Measurements from ENCODE around the gene CENPQ.
A peak's percentile ranks its signal among the peaks of the same experiment; 100 is the strongest.
"Not testable (repeated sequence)": the region's sequence is repeated elsewhere in the genome, so short reads cannot be mapped to it uniquely, and the experiment has no call there.

The CENPQ gene

DNA sequence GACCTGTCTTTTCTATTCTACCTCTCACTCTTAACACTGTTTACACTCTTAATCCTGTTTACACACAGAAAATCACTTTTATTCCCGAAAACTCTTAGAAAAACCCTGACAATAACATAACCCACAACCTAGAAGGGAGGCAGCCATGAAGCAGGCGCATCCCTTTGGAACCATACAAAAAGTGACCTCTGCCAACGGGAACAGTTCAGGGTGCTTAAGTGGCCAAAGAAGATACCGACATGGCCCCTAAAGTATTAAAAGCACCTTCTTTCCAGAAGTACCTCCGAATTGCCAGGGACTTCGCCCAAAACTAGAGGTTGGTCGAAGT, 607 bp upstream of the CENPQ start:
- Histone ChIP-seq H3K9me3 (ENCODE audit: control insufficient read depth, low read length) (no peaks in the 10 kb centered on the region), H3K27ac (ENCODE audit: low read depth, low read length, severe bottlenecking) (peak overlapping the region; percentile 68), H3K4me3 (ENCODE audit: extremely low read depth, insufficient read depth, low read length, poor library complexity, severe bottlenecking) (peak overlapping the region; percentile 70), H3K36me3 (ENCODE audit: control insufficient read depth, insufficient read depth, low read length) (peaks cover 4% of the 10 kb centered on the region), H3K4me1 (ENCODE audit: control insufficient read depth, insufficient read depth, low read length, poor library complexity, severe bottlenecking) (peaks cover 3% of the 10 kb centered on the region)
- WGBS, 2 experiments (ENCODE audit: insufficient coverage in 2 of 2): 7 to 14% methylated on average over 5 to 7 of the region's 7 CpGs

DNA sequence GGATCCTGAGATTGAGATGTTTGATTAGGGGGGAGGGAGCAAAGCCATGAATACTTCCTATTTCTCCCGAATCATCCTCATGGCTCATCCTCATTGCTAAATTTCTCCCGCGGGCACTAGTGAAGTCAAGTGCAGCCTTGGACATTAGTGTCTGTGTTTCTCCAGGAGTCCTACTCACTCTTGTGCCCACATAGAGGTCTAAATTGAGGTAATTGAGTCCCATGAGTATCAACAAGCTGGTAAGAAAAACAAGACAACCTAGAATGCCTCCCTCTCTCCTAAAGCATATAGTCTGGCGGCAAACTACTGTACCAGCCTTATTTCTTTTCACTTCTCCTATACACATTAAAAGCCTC, 420 bp downstream of the CENPQ start:
- WGBS, 2 experiments (ENCODE audit: insufficient coverage in 2 of 2): 0% methylated on average over 1 of the region's 4 CpGs
- no peaks in the 10 kb centered on the region for H3K9me3 ChIP-seq (ENCODE audit: control insufficient read depth, low read length)
- H3K27ac ChIP-seq (ENCODE audit: low read depth, low read length, severe bottlenecking): peak overlapping the region; percentile 71
- H3K36me3 ChIP-seq (ENCODE audit: control insufficient read depth, insufficient read depth, low read length): peaks cover 4% of the 10 kb centered on the region
- peaks cover 3% of the 10 kb centered on the region for H3K4me1 ChIP-seq (ENCODE audit: control insufficient read depth, insufficient read depth, low read length, poor library complexity, severe bottlenecking)
- H3K4me3 ChIP-seq (ENCODE audit: extremely low read depth, insufficient read depth, low read length, poor library complexity, severe bottlenecking): peak overlapping the region; percentile 70

DNA sequence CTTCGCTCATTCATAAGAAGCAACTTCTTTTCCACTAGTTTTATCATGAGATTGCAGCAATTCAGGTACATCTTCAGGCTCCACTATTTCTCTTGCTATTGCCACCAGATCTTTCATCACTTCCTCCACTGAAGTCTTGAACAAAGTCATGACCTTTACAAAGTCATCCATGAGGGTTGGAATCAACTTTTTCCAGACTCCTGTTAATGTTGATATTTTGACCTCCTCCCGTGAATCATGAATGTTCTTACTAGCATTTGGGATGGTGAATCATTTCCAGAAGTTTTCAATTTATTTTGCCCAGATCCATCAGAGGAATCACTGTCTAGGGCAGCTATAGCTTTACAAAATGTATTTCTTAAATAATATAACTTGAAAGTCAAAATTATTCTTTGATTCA, 1.5 kb downstream of the CENPQ start:
- Histone ChIP-seq H3K27ac (ENCODE audit: low read depth, low read length, severe bottlenecking) (no peak overlapping the region), H3K9me3 (ENCODE audit: control insufficient read depth, low read length) (no peaks in the 10 kb centered on the region), H3K4me3 (ENCODE audit: extremely low read depth, insufficient read depth, low read length, poor library complexity, severe bottlenecking) (no peak overlapping the region), H3K4me1 (ENCODE audit: control insufficient read depth, insufficient read depth, low read length, poor library complexity, severe bottlenecking) (peaks cover 3% of the 10 kb centered on the region), H3K36me3 (ENCODE audit: control insufficient read depth, insufficient read depth, low read length) (no peaks in the 10 kb centered on the region)
- 100% methylated on average over 1 to 2 of the region's 2 CpGs for WGBS, 2 experiments (ENCODE audit: insufficient coverage in 2 of 2)

DNA sequence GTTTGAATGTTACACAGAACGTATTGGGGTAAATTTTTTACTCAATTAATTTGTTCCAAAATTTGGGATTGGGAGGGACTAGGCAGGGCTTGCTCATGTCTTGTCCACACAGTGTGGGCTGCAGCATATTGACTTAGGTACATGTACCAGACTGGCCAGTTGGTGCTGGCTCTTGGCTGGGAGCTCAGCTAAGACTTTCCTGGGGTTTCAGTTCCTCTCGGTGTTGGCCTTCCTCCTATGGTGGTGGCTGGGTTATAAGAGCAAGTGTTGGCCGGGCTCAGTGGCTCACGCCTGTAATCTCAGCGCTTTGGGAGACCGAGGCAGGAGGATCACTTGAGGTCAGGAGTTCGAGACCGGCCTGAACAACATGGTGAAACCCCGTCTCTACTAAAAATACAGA, 4.9 kb downstream of the CENPQ start:
- peaks cover 3% of the 10 kb centered on the region for H3K4me1 ChIP-seq (ENCODE audit: control insufficient read depth, insufficient read depth, low read length, poor library complexity, severe bottlenecking)
- peaks cover 10% of the 10 kb centered on the region for H3K36me3 ChIP-seq (ENCODE audit: control insufficient read depth, insufficient read depth, low read length)
- H3K9me3 ChIP-seq (ENCODE audit: control insufficient read depth, low read length): no peaks in the 10 kb centered on the region
- no peak overlapping the region for H3K4me3 ChIP-seq (ENCODE audit: extremely low read depth, insufficient read depth, low read length, poor library complexity, severe bottlenecking)
- H3K27ac ChIP-seq (ENCODE audit: low read depth, low read length, severe bottlenecking): no peak overlapping the region
- WGBS, 2 experiments (ENCODE audit: insufficient coverage in 2 of 2): 96 to 98% methylated on average over 5 to 8 of the region's 9 CpGs

DNA sequence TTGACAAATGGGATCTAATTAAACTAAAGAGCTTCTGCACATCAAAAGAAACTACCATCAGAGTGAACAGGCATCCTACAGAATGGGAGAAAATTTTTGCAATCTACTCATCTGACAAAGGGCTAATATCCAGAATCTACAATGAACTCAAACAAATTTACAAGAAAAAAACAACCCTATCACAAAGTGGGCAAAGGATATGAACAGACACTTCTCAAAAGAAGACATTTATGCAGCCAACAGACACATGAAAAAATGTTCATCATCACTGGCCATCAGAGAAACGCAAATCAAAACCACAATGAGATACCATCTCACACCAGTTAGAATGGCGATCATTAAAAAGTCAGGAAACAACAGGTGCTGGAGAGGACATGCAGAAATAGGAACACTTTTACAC, 13.4 kb downstream of the CENPQ start:
- no CpG with 5 or more reads among the region's 2 CpGs for WGBS, 2 experiments (ENCODE audit: insufficient coverage in 2 of 2)
- H3K4me1 ChIP-seq (ENCODE audit: control insufficient read depth, insufficient read depth, low read length, poor library complexity, severe bottlenecking); H3K27ac ChIP-seq (ENCODE audit: low read depth, low read length, severe bottlenecking); H3K9me3 ChIP-seq (ENCODE audit: control insufficient read depth, low read length); H3K4me3 ChIP-seq (ENCODE audit: extremely low read depth, insufficient read depth, low read length, poor library complexity, severe bottlenecking): not testable (repeated sequence)
- peaks cover 17% of the 10 kb centered on the region for H3K36me3 ChIP-seq (ENCODE audit: control insufficient read depth, insufficient read depth, low read length)

DNA sequence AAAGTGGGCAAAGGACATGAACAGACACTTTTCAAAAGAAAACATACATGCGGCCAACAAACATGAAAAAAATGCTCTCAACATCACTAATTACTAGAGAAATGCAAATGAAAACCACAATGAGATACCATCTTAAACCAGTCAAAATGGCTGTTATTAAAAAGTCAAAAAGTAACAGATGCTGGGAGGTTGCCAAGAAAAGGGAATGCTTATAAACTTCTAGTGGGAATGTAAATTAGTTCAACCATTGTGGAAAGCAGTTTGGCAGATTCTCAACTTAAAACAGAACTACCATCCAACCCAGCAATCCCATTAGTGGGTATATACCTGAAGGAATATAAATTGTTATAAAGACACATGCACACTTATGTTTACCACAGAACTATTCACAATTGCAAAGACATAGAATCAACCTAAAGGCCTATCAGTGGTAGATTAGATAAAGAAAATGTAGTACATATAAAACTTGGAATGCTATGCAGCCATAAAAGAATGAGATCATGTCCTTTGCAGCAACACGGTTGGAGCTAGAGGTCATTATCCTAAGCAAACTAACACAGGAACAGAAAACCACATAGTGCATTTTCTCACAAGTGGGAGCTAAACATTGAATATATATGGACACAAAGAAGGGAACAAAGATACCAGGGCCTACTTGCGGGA, 16.3 kb downstream of the CENPQ start:
- H3K4me1 ChIP-seq (ENCODE audit: control insufficient read depth, insufficient read depth, low read length, poor library complexity, severe bottlenecking): no peaks in the 10 kb centered on the region
- H3K9me3 ChIP-seq (ENCODE audit: control insufficient read depth, low read length): no peaks in the 10 kb centered on the region
- 100% methylated on average over 1 of the region's 3 CpGs for WGBS, 2 experiments (ENCODE audit: insufficient coverage in 2 of 2)
- no peak overlapping the region for H3K27ac ChIP-seq (ENCODE audit: low read depth, low read length, severe bottlenecking)
- no peak overlapping the region for H3K4me3 ChIP-seq (ENCODE audit: extremely low read depth, insufficient read depth, low read length, poor library complexity, severe bottlenecking)
- peaks cover 5% of the 10 kb centered on the region for H3K36me3 ChIP-seq (ENCODE audit: control insufficient read depth, insufficient read depth, low read length)

DNA sequence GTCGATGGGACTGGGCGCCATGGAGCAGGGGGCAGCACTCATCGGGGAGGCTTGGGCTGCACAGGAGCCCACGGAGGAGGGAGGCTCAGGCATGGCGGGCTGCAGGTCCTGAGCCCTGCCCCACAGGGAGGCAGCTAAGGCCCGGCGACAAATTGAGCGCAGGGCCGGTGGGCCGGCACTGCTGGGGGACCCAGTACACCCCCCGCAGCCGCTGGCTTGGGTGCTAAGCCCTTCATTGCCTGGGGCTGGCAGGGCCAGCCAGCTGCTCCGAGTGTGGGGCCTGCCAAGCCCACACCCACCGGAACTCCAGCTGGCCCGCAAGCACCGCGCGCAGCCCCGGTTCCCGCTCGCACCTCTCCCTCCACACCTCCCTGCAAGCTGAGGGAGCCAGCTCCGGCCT, 18.7 kb downstream of the CENPQ start:
- 93 to 98% methylated on average over 12 of the region's 22 CpGs for WGBS, 2 experiments (ENCODE audit: insufficient coverage in 2 of 2)
- not testable (repeated sequence) for H3K4me1 ChIP-seq (ENCODE audit: control insufficient read depth, insufficient read depth, low read length, poor library complexity, severe bottlenecking); H3K27ac ChIP-seq (ENCODE audit: low read depth, low read length, severe bottlenecking); H3K9me3 ChIP-seq (ENCODE audit: control insufficient read depth, low read length); H3K4me3 ChIP-seq (ENCODE audit: extremely low read depth, insufficient read depth, low read length, poor library complexity, severe bottlenecking)
- H3K36me3 ChIP-seq (ENCODE audit: control insufficient read depth, insufficient read depth, low read length): peaks cover 14% of the 10 kb centered on the region

DNA sequence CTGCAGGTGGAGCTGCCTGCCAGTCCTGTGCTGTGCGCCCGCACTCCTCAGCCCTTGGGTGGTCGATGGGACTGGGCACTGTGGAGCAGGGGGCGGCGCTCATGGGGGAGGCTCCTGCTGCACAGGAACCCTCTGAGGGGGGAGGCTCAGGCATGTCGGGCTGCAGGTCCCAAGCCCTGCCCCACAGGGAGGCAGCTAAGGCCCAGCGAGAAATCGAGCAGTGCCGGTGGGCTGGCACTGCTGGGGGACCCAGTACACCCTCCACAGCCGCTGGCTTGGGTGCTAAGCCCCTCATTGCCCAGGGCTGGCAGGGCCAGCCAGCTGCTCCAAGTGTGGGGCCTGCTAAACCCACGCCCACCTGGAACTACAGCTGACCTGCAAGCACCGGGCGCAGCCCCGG, 20.2 kb downstream of the CENPQ start:
- H3K9me3 ChIP-seq (ENCODE audit: control insufficient read depth, low read length); H3K4me1 ChIP-seq (ENCODE audit: control insufficient read depth, insufficient read depth, low read length, poor library complexity, severe bottlenecking); H3K4me3 ChIP-seq (ENCODE audit: extremely low read depth, insufficient read depth, low read length, poor library complexity, severe bottlenecking); H3K27ac ChIP-seq (ENCODE audit: low read depth, low read length, severe bottlenecking): not testable (repeated sequence)
- 85 to 93% methylated on average over 7 to 10 of the region's 14 CpGs for WGBS, 2 experiments (ENCODE audit: insufficient coverage in 2 of 2)
- peaks cover 15% of the 10 kb centered on the region for H3K36me3 ChIP-seq (ENCODE audit: control insufficient read depth, insufficient read depth, low read length)

DNA sequence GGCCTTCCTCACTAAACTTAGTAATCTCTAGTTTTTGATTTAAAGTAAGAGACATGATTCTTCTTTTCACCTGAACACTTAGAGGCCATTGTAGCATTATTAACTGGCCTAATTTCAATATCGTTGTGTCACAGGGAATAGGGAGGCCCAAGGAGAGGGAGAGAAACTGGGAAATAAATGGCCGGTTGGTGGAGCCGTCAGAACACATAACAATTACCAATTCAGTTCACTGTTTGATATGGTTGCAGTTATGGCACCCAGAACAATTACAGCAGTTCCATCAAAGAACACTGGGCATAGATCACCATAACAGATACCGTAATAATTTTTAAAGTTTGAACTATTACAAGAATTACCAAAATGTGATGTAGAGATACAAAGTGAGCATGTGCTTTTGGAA, 27.5 kb downstream of the CENPQ start:
- Histone ChIP-seq H3K36me3 (ENCODE audit: control insufficient read depth, insufficient read depth, low read length) (peaks cover 42% of the 10 kb centered on the region), H3K27ac (ENCODE audit: low read depth, low read length, severe bottlenecking) (no peak overlapping the region), H3K9me3 (ENCODE audit: control insufficient read depth, low read length) (no peaks in the 10 kb centered on the region), H3K4me1 (ENCODE audit: control insufficient read depth, insufficient read depth, low read length, poor library complexity, severe bottlenecking) (no peaks in the 10 kb centered on the region), H3K4me3 (ENCODE audit: extremely low read depth, insufficient read depth, low read length, poor library complexity, severe bottlenecking) (no peak overlapping the region)
- WGBS, 2 experiments (ENCODE audit: insufficient coverage in 2 of 2): no CpG with 5 or more reads among the region's 4 CpGs

DNA sequence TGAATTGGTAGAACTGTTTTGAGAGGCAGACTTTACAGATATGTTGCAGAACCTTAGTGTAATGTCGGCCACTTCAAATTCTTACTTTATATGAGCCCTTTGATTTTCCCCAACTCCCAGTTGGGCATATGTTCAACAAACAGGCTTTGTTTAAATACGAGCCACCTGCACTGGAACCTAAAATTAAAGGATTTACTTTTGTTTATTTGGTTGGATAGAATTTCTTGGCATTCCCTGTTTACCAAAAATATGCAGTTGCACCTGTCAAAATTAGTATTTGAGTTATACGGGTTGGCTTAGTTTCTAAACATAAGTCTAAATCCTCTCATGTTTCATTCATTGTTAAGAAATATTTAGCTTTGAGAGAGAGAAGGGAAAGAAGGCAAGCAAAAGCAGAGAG, 34.1 kb downstream of the CENPQ start:
- Histone ChIP-seq H3K36me3 (ENCODE audit: control insufficient read depth, insufficient read depth, low read length) (peaks cover 5% of the 10 kb centered on the region), H3K4me1 (ENCODE audit: control insufficient read depth, insufficient read depth, low read length, poor library complexity, severe bottlenecking) (no peaks in the 10 kb centered on the region), H3K9me3 (ENCODE audit: control insufficient read depth, low read length) (no peaks in the 10 kb centered on the region), H3K27ac (ENCODE audit: low read depth, low read length, severe bottlenecking) (no peak overlapping the region), H3K4me3 (ENCODE audit: extremely low read depth, insufficient read depth, low read length, poor library complexity, severe bottlenecking) (no peak overlapping the region)
- no CpG with 5 or more reads among the region's 3 CpGs for WGBS, 2 experiments (ENCODE audit: insufficient coverage in 2 of 2)

DNA sequence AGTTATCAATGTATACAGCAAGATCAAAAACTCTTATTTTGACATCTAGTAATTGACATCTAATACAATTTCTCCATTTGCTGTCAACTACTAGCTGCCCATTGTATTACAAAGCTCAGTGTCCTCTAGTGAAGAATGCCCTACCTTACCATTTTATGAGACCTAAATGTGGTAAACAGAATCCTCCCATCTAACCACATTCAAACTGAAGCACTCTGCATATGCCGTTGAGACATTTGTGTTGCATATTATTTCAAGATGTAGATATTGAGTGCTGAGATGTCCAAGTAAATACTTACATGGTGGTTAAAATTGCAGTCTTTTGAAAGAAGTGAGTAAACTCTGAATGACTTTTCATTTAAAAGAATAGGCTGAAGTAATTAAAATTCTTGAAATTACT, 36.0 kb downstream of the CENPQ start:
- no peaks in the 10 kb centered on the region for H3K9me3 ChIP-seq (ENCODE audit: control insufficient read depth, low read length)
- H3K4me1 ChIP-seq (ENCODE audit: control insufficient read depth, insufficient read depth, low read length, poor library complexity, severe bottlenecking): no peaks in the 10 kb centered on the region
- no CpG with 5 or more reads among the region's 1 CpG for WGBS, 2 experiments (ENCODE audit: insufficient coverage in 2 of 2)
- peaks cover 5% of the 10 kb centered on the region for H3K36me3 ChIP-seq (ENCODE audit: control insufficient read depth, insufficient read depth, low read length)
- H3K27ac ChIP-seq (ENCODE audit: low read depth, low read length, severe bottlenecking): no peak overlapping the region
- H3K4me3 ChIP-seq (ENCODE audit: extremely low read depth, insufficient read depth, low read length, poor library complexity, severe bottlenecking): no peak overlapping the region

Measured in mesodermal cell (in vitro differentiated cells).